IMR-90 (cell line): ENCODE data around the gene NMRAL1. TPM values are rescaled to one million over a fixed set of nuclear protein-coding genes. Genes with fewer than 3 reads are reported as not detected.

Experiments used
- ATAC-seq: fragments of 200-7000 bp; cut with Tn5 transposase; 2 replicates; pipeline ENCODE4 v1.9.1; 2020; ENCODE audit warnings: low read depth, mild to moderate bottlenecking, moderate library complexity
- BruUV-seq: library from RNA; stranded (reverse); fragments of 400-500 nt; replicated peaks from 2 replicates; lab custom pipeline; 2021; lab: Mats Ljungman, UMichigan
- CTCF ChIA-PET: fragments of 300-600 bp; formaldehyde crosslinking; extraction: SDS; loops from one replicate; lab custom pipeline; 2021; ENCODE audit warnings: antibody characterized with exemption; lab: Yijun Ruan, JAX
- POLR2A ChIA-PET: fragments of 300-600 bp; sonication (Branson Sonifier 250); formaldehyde crosslinking; loops from one replicate; lab custom pipeline; 2022; ENCODE audit warnings: antibody characterized with exemption; ENCODE audit not compliant: unreplicated experiment; lab: Charles Lee
- DNase-seq: peaks from one replicate; pipeline ENCODE4 v3.0.0; 2013
- H2AFZ ChIP-seq: replicated peaks from 2 replicates; pipeline ENCODE3; 2013; ENCODE audit warnings: low read length, mild to moderate bottlenecking; ENCODE audit not compliant: poor library complexity
- H2AK5ac ChIP-seq: 2 replicates; pipeline ENCODE4 v1.6.1; 2013; ENCODE audit warnings: low read depth, low read length, inconsistent platforms
- H2AK9ac ChIP-seq: replicated peaks from 2 replicates; pipeline ENCODE3; 2013; ENCODE audit warnings: mild to moderate bottlenecking, low read depth, low read length, moderate library complexity; ENCODE audit not compliant: poor library complexity
- H2BK120ac ChIP-seq: 2 replicates; pipeline ENCODE4 v1.6.1; 2013; ENCODE audit warnings: low read depth, low read length, inconsistent platforms
- H2BK15ac ChIP-seq: 3 replicates; pipeline ENCODE4 v1.6.1; 2013; ENCODE audit warnings: low read depth, low read length, inconsistent platforms
- H2BK20ac ChIP-seq: 2 replicates; pipeline ENCODE4 v1.6.1; 2013; ENCODE audit warnings: low read depth, mild to moderate bottlenecking, inconsistent platforms, low read length, moderate library complexity
- H2BK5ac ChIP-seq: 2 replicates; pipeline ENCODE4 v1.6.1; 2013; ENCODE audit warnings: mild to moderate bottlenecking, low read depth, low read length, inconsistent platforms; ENCODE audit not compliant: poor library complexity, severe bottlenecking
- H3K14ac ChIP-seq: replicated peaks from 2 replicates; pipeline ENCODE4 v1.6.1; 2013; ENCODE audit warnings: low read depth, low read length, inconsistent platforms
- H3K18ac ChIP-seq: 2 replicates; pipeline ENCODE4 v1.6.1; 2013; ENCODE audit warnings: low read depth, low read length, control low read depth
- H3K23ac ChIP-seq: 2 replicates; pipeline ENCODE4 v1.6.1; 2013; ENCODE audit warnings: low read depth, low read length, inconsistent platforms
- H3K27ac ChIP-seq: 2 replicates; pipeline ENCODE4 v1.5.1; 2013; ENCODE audit warnings: mild to moderate bottlenecking, control low read depth, low read length; ENCODE audit not compliant: insufficient read depth
- H3K27me3 ChIP-seq: 2 replicates; pipeline ENCODE4 v1.6.1; 2013; ENCODE audit warnings: low read length; ENCODE audit not compliant: control insufficient read depth, insufficient read depth
- H3K36me3 ChIP-seq: 2 replicates; pipeline ENCODE4 v1.6.1; 2013; ENCODE audit warnings: low read length, mixed read lengths; ENCODE audit not compliant: control insufficient read depth, insufficient read depth
- H3K4ac ChIP-seq: 2 replicates; pipeline ENCODE4 v1.6.1; 2013; ENCODE audit warnings: low read depth, low read length, inconsistent platforms
- H3K4me1 ChIP-seq: 2 replicates; pipeline ENCODE4 v1.6.1; 2013; ENCODE audit warnings: low read length, mixed read lengths; ENCODE audit not compliant: control insufficient read depth, insufficient read depth
- H3K4me2 ChIP-seq: 2 replicates; pipeline ENCODE4 v1.6.1; 2013; ENCODE audit warnings: low read depth, mild to moderate bottlenecking, control low read depth, low read length, moderate library complexity
- H3K4me3 ChIP-seq: 2 replicates; pipeline ENCODE4 v1.5.1; 2013; ENCODE audit warnings: low read depth, mild to moderate bottlenecking, control low read depth, low read length, moderate library complexity; ENCODE audit not compliant: insufficient read depth
- H3K56ac ChIP-seq: 2 replicates; pipeline ENCODE4 v1.6.1; 2013; ENCODE audit warnings: low read length, inconsistent platforms; ENCODE audit not compliant: insufficient read depth; ENCODE audit errors: extremely low read depth
- H3K79me1 ChIP-seq, 2 experiments: 2 replicates each; pipeline ENCODE4 v1.6.1; 2013; ENCODE audit warnings: low read length in 2 of 2, inconsistent platforms in 1 of 2, low read depth in 1 of 2
- H3K9ac ChIP-seq: 2 replicates; pipeline ENCODE4 v1.6.1; 2013; ENCODE audit warnings: low read depth, low read length, control low read depth
- H3K9me1 ChIP-seq: 2 replicates; pipeline ENCODE4 v1.6.1; 2013; ENCODE audit warnings: low read length, inconsistent platforms; ENCODE audit not compliant: insufficient read depth
- H3K9me3 ChIP-seq: 2 replicates; pipeline ENCODE4 v1.6.1; 2013; ENCODE audit warnings: low read length; ENCODE audit not compliant: control insufficient read depth, insufficient read depth
- H4K20me1 ChIP-seq: 2 replicates; pipeline ENCODE4 v1.6.1; 2013; ENCODE audit warnings: low read length, inconsistent platforms; ENCODE audit not compliant: insufficient read depth
- H4K5ac ChIP-seq: 2 replicates; pipeline ENCODE4 v1.6.1; 2013; ENCODE audit warnings: mild to moderate bottlenecking, low read depth, low read length, control low read depth
- H4K8ac ChIP-seq, 2 experiments: 2 replicates each; pipeline ENCODE4 v1.6.1; 2013; ENCODE audit warnings: low read depth in 2 of 2, low read length in 2 of 2, control low read depth in 1 of 2, inconsistent platforms in 1 of 2
- H4K91ac ChIP-seq: 2 replicates; pipeline ENCODE4 v1.6.1; 2013; ENCODE audit warnings: low read depth, low read length, inconsistent platforms; ENCODE audit not compliant: insufficient read depth
- MAFK ChIP-seq: IDR thresholded peaks from 2 replicates; pipeline ENCODE4 v1.6.1; 2012; ENCODE audit warnings: low read depth, low read length, improper control_type of control experiment
- USF2 ChIP-seq: fragments of 150-350 bp; IDR thresholded peaks from 2 replicates; pipeline ENCODE4 v1.6.1; 2017; ENCODE audit warnings: mild to moderate bottlenecking, antibody characterized with exemption, low read length, low read depth
- WGBS, 2 experiments: methylation state at CpG; one replicate each; pipeline versions ENCODE4 v1.1.5 to v1.1.7; 2013; ENCODE audit warnings: missing lambda C conversion rate in 2 of 2; ENCODE audit not compliant: insufficient read length in 1 of 2; ENCODE audit errors: extremely low coverage in 2 of 2; 5-methylcytosine and 5-hydroxymethylcytosine counted together
- dilution Hi-C: fragments of 300-500 bp; cut with HindIII; formaldehyde crosslinking; loops from one replicate; pipeline ENCODE4 v1.14.3; 2018; ENCODE audit warnings: low sequenced_read_pairs; ENCODE audit not compliant: unreplicated experiment
- in situ Hi-C: fragments of 300-500 bp; cut with MboI; formaldehyde crosslinking; loops from 3 replicates; pipeline ENCODE4 v1.14.3; 2019; ENCODE audit warnings: low sequenced_read_pairs, inconsistent platforms, mixed read lengths
- intact Hi-C: fragments of 100-400 bp; cut with micrococcal nuclease; formaldehyde crosslinking; loops from 2 replicates; pipeline ENCODE4 v1.10.0; 2022
- polyA plus RNA-seq, 3 experiments: library from polyadenylated mRNA; depleted of rRNA; stranded (reverse); fragments of >200 nt; gene quantifications; 2 replicates each; pipeline ENCODE4 v1.2.3, GENCODE V29; 2012; ENCODE audit warnings: low replicate concordance in 1 of 3
- total RNA-seq: library from RNA; depleted of rRNA; stranded (reverse); fragments of >200 nt; gene quantifications from 2 replicates; pipeline ENCODE4 v1.2.3, GENCODE V29; 2012

NMRAL1 gene
- total and polyA plus RNA-seq, 2 of the 4 experiments (the other 2 are of a cell fraction), result 48.6 to 67.6 TPM

- H3K56ac ChIP-seq, result no peak overlapping the region
- H3K4me2 ChIP-seq, result no peak overlapping the region
- no peak overlapping the region for H3K27ac ChIP-seq
- intact Hi-C loops, result no loop called here
- no peak overlapping the region for H4K8ac ChIP-seq
- no peak overlapping the region for H3K23ac ChIP-seq
- BruUV-seq, result no TSS peak
- no peak overlapping the region for H2BK20ac ChIP-seq
- H3K36me3 ChIP-seq, result no peaks in the 10 kb centered on the region; the same call in 1 of the 2 replicates
- in situ Hi-C loops, result no loop called here
- dilution Hi-C loops, result no loop called here
- DNase-seq, result no peak
- no CpG with 5 or more reads among the region's 4 CpGs for WGBS, 2 experiments
- no peak overlapping the region for H2BK5ac ChIP-seq
- no peaks in the 10 kb centered on the region for H3K9me3 ChIP-seq
- H4K5ac ChIP-seq, result no peak overlapping the region
- no peak overlapping the region for H2BK120ac ChIP-seq
- no peak overlapping the region for H3K9ac ChIP-seq
- no peak for ATAC-seq
- no peak overlapping the region for H2BK15ac ChIP-seq
- peaks cover 3% of the 10 kb centered on the region; the same call in 1 of the 2 replicates for H4K20me1 ChIP-seq
- ChIA-PET POLR2A (no interaction called here), CTCF (no interaction called here)
- peaks cover 23 to 83% of the 10 kb centered on the region in 2 experiments for H3K79me1 ChIP-seq
- no peak overlapping the region for H4K91ac ChIP-seq
- no peak overlapping the region for H3K14ac ChIP-seq
- no peak overlapping the region for H3K4me3 ChIP-seq
- H2AFZ ChIP-seq, result no peak overlapping the region
- no peak for TF ChIP-seq MAFK
- TF ChIP-seq USF2, result no peak
- no peak overlapping the region for H3K18ac ChIP-seq
- no peak overlapping the region for H2AK5ac ChIP-seq
- peak overlapping the region; percentile 34 for H2AK9ac ChIP-seq
- H3K4me1 ChIP-seq, result peaks cover 27% of the 10 kb centered on the region
- peaks cover 20% of the 10 kb centered on the region for H3K9me1 ChIP-seq
- H3K4ac ChIP-seq, result no peak overlapping the region
- no peaks in the 10 kb centered on the region for H3K27me3 ChIP-seq
These were observed 17.5 kb upstream of the NMRAL1 start for GRCh38 chr16:4491898-4492297.
